COLO829 (cell line): ENCODE data around the gene POTEH.
"Not testable (repeated sequence)": the region's sequence is repeated elsewhere in the genome, so short reads cannot be mapped to it uniquely, and the experiment has no call there.

Experiments
- DNase-seq: peaks from one replicate; pipeline ENCODE4 v3.0.0; 2012; ENCODE audit warnings: low spot score

Gene POTEH

GRCh38 chr22:15738157-15738908 lies 48.5 kb downstream of the POTEH start:
- not testable (repeated sequence) for DNase-seq

- not testable (repeated sequence) for DNase-seq
These were observed 49.1 kb downstream of the POTEH start for GRCh38 chr22:15738909-15739391.

- not testable (repeated sequence) for DNase-seq
These were observed 58.0 kb downstream of the POTEH start for GRCh38 chr22:15747636-15748323.

DNA sequence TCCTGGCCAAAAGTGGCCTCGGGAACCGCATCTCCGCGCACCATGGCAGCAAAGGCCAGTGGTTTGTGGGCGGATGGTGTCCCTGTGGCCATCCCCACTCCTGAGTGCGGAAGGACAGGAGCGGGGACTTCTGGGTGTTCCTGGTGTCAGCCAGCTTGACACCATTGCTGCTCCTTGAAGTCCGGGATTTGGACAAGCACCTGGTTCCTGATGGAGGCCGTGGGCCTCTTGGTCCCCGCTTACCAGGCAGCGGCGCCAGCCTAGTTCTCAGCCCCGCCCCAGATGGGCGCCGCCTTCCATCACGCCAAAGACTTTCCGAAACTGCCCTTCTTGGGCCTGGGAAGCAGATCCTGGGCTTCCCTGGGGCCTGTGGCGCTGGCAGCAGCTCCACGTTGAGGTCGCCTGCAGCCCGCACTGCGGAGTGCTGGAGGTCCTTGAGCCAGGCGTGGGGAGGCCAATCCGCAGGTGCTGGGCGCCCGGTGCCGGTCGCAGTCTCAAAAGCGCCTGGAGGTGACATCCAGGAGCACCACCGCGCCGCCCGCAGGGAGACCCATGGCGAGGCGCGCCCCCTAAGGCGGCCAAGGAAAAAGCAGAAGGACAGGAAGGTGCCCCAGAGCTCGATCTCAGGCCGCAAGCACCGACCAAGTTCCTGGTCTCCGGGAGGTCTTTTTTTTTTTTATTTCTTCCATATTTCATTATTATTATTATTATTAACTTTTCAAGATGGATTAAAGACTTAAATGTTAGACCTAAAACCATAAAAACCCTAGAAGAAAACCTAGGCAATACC lies 59.5 kb downstream of the POTEH start:
- DNase-seq = not testable (repeated sequence)

GRCh38 chr22:15759443-15760097 lies 69.7 kb downstream of the POTEH start:
- DNase-seq = not testable (repeated sequence)

DNA sequence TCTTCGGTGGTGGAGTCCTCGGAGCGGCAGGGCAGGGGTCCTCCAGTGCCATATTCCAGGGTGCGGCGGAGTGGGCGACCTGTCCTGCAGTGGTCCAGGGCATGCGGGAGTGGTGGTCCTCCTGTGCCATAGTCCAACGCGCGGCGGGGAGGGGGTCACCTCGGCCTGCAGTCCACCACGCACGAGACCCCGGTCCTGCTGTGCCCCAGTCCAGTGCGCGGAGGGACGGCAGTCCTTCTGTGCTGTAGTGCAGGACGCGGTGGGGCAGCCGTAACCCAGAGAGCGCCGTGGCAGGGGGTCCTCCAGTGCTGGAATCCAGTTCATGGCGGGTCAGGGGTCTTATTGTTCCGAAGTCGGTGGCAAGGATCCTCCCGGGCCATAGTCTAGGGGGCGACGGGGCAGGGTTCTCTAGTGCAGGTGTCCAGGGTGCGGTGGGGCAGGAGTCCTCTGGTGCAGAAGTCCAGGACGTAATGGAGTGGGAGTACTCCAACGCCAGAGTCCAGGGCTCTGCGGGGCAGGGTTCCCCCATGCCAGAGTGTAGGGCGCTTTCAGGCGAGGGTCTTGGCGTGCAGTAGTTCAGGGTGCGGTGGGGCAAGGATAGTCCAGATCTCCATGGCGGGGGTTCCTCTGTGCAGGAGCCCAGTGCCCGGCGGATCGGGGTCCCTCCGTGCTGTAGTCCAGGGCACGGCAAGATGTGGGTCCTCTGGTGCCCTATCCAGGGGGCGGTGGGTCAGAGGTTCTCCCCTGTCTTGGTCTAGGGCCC lies 70.7 kb downstream of the POTEH start:
- DNase-seq = not testable (repeated sequence)

DNA sequence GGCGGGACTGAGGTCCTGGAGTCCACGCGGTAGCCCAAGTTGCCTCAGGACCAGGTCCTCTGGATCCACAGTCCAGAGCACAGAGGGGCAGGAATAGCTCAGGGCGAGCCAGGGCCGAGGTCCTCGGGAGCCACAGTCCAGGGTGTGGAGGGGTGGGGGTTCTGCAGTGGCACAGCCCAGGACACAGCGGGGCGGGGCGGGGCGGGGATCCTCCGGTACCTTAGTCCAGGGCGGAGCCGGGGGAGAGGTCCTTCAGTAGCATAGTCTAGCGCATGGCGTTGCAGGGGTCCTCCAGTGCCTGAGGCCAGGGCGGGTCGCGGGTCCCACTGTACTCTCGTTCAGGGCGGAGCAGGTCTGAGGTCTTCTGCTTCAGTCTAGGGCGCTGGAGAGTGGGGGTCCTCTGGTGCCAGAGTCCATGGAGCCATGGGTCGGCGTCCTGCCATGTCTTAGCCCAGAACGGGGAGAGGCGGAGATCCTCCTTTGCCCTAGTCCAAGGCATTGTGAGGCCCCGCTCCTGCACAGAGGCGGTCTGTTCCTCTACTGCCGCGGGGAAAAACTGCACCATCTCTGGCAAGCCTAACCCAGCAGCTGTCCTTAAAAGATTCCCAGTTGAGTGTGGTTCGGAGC lies 71.4 kb downstream of the POTEH start:
- not testable (repeated sequence) for DNase-seq

- not testable (repeated sequence) for DNase-seq
These were observed 73.7 kb downstream of the POTEH start for GRCh38 chr22:15763559-15763958.
